GM19452 (cell line): ENCODE results near the gene MYOZ3.

Experiments used
- ATAC-seq: cut with Tn5 transposase; IDR thresholded peaks from one replicate; pipeline ENCODE4 v1.9.1; 2021; ENCODE audit not compliant: unreplicated experiment

The MYOZ3 gene

DNA sequence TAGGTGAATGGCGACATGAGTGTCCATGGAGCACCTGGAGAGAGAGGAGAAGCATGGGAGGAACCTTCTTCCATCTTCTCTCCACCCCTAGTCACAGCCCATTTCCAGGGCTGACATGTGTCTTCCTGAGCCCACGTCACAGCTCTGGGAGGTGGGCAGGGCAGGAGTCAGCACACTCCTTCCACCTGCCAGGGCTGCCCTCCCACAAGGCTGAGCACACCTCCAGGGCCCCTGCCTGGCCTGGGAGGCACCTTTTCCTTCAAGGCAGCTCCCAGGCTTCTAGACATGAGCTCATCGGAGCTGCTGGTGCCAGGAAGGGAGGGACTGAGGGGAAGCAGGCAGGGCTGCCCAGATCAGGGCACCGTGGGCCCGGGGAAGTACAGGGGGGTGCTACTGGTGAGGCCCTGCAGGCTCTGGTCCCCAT lies 34.2 kb upstream of the MYOZ3 start:
- no peak for ATAC-seq

DNA sequence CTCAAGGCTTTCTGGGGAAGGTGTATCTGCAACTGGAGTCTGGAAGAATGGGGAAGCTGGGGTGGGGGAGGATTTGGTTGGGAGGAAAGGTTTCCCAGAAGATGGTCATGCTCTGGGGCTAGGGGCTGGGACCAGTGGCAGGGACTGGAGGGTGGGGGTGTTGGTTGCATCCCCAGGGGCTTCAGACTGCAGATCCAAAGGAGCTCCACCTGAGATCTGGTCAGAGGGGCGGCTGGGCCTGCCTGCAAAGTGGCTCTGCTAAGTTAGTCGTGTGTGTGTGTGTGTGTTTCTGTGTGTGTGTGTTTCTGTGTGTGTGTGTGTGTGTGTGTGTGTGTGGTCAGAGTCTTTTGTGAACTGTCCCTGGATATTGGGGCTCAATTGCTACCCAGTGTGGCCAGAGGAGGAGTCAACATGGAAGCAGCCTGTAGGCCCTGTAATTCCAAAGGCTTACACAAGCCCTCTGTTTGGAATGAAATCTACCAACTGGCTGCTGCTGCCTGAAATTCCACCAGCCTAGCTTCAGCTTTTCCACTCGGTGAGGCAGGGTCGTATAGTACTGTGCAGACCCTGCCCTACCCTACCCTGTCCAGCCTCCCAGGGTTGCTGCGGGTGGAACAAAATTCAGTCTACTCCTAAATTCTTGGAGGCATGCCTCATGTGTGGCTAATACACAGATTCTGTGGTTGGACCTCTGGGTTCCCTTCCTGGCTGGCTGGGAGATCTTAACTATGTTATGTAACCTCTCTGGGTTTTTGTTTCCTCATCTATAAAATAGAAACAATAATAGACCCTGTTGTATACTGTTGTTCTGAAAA lies 33.1 kb upstream of the MYOZ3 start:
- ATAC-seq, result no peak

DNA sequence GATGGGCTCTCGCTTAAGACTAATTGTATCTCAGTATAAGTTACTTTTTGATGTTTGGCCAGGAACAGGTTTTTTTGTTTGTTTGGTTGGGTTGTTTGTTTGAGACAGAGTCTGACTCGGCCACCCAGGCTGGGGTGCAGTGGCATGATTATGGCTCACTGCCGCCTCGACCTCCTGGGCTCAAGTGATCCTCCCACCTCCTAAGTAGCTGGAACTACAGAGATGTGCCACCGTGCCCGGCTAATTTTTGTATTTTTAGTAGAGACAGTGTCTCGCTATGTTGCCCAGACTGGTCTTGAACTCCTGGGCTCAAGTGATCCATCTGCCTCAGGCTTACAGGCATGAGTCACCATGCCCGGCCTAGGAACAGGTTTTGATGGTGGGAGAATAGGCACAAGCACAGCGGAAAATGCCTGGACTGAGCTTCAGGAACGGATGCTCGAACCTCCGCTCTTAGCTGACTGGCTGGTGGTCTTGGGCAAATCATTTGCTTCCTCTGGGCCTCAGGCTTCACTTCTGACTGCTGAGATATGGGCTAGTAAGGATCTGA lies 32.0 kb upstream of the MYOZ3 start:
- ATAC-seq, result no peak

DNA sequence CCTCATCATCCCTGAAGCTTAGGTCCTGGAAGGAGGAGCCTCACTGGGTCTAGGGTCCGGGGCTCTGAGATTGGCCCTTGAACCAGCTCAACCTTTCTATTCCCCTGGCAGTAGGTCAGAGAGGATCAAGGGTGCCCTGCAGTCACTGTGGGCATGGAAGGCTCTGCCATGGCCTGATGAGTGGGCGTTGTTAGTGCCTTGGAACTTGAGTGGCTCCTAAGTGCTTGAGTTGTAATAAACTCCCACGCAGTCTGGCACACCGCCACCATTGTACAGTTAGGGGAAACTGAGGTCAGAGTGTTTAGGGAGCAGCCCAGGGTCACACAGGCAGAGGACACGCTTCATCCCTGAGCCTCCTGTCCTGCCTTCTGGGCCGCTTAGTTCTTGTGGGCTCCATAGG lies 31.0 kb upstream of the MYOZ3 start:
- no peak for ATAC-seq

DNA sequence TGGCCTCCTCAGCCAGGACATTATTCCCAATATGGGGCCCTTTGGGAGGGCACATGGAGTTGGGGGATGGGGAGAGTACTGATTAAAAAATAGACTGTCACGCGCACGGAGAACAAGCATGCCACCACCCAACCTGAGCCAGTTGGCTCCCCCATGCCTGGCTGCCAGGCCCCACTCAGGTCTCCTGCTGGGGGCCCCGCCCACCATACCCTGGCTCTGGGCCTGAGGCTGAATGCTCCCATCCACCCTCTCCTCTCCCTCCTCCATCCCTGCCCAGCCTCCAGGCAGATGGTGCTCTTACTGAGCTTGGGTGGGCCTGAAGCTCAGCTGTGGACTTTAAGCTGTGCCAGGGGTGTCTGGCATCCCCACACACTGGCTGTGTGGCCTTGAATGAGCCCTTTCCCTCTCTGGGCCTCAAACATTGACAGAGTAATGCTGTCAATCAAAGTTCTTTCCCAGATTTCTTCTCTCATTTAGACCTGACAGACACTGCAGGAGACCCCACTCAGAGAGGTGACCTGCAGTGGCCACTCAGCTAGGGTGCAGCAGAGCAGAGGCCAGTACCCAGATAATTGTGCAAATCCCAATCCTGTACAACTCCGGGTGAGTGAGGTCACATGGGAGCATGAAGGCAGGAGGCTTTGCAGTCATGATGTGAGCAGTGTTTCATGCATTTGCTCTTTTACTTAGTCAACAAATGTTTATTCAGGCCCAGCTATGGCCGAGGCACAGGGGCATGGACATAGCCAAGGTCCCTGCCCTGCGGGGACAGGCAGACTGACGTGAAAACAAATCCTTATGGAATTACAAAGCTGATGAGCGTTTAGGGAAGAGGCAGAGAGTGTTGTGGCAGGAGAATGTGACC lies 30.4 kb upstream of the MYOZ3 start:
- no peak for ATAC-seq

DNA sequence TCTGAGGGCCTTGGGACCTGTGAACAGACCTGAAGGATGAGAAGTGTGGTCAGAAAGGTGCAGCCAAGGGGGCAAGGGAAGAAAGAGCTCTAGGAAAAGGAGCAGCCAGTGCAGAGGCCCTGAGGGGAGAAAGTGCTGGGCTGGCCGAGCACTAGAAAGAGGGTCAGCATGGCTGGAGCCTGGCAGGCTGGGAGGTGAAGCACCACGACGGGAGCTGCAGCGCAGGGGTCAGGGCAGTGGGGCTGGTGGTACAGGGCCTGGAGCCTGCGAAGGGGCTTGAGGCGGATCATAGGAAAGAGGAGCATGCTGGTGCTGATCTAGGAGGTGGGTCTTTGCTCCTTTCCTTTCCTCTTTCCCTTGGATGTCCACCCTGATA lies 29.7 kb upstream of the MYOZ3 start:
- no peak for ATAC-seq

DNA sequence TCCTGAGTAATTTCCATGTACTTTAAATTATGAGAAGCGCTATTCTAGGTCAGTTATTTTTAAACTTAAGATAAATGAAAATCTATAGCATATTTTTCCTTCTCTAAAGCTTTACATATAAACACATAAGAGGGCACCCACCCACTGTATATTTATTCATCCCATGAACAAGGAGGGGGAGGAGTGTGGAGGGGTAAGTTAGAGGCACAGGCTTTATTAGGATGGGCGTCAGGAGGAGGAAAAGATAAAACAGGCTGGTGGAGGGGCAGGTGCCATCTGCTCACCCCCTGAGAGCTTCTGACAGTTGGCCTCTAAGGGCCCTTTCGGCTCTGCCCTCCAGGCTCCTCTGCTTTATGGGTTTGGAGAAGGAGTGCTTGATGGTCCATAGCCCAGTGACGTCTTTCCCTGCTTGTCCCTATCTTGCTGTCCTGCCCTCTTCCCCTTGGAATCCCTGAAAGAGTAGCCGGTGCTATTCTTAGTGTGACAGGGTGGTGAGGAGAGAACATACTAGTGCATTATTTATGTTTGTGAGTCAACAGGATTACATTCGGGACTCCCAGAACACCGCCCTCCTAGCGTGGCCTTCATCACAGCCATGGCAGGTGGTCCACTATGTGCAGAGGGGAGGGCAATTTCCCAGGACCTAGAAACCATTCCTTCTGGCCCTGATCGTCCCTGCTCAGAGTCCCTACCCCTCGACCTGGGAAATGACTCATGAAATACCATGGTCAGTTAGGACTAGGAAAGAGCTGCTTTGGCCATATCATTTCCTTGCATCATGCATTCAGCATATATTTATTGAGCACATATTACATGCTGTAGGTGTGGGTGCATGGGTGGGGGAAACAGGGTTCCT lies 28.5 kb upstream of the MYOZ3 start:
- no peak for ATAC-seq

DNA sequence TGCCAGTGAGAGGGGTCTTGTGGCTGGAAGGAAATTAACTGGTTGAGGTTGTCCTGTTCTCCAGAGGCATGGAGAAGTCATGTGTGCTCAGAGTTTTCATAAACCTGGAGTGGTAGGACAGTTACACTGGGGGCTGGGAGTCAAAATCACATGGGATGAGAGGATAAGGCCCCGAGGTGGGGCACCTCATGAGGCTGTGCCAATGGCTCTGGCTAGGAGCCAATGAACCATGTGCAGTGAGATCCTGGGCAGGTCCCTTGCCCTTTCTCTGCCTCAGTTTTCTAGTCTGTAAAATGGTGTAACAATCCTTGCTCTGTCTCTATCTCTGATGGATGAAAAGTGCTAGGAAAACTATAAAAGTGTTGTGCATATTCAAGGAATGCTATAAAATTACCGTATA lies 27.6 kb upstream of the MYOZ3 start:
- no peak for ATAC-seq

DNA sequence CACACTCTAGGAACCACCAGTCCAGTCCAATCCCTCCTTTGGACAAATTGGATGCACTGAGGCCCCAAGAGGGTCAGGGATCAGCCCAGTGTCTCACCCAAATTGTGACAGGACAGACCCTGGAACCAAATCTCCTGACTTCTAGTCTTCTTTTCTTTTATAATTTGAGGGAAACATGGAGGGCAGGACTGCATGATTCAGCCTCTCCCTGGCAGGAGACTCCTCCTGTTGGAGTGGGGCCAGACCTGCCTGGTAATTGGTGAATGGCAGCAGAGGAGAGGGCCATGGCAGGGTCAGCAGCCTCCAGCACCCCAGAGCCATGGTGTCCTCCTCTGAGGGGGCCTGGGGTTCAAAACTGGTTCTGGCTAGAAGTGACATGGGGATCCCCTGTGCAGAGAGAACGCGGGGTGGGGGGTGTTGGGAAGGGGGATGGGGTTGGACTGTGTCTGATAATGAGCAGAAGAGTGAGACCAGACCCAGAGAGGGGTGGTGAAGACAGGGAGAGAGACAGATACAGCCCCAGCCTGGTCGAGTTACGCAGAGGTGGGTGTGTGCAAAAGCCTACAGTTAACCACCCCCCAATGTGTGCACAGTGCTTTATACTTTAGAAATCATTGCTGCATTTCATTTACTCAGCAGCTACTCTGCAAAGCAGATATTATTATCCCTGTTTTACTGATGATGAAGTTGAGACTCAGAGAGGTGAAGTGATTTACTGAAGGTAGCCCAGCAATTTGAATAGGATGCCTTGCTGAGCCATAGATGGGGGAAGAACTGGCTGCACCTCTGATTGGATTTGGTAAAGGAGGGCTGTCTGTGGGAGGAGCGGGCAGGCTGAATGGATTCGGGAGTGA lies 24.4 kb upstream of the MYOZ3 start:
- ATAC-seq, result no peak

DNA sequence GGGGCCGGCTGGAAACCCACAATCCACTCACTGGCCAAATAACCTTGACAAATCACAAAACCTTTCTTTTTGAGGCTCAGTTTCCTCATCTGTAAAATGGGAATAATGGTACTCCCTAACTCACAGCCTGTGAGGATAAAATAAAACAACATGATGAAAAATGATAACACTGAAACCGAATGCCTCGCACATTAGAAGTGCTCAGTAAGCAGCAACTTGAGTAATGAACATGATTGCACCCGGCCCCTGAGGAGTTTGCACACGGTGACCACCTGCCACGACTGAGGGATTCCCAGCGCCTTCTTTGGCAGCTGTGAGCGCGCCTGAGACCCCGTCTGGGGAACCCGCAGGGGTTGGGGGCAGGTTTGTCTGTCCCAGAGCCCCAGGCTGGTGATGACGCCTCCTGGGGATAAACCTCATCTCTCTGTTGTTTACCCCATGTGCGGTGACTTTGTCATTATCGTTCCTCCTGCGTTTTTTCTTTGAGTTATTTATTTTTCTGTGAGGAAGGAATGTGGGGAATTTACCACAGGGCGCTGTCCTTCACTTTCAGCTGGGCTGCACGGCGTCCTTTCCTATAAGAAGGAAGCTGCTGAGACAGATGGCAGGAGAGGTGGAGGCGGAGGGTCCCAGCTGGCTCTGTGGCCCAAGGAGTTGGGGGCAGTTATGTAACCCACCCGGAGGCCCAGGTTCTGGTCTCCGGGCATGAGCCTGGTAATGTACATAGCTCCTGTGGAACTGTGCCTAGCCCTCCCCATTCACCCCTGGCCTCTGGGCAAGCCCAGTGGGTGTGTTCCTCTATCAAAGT lies 23.6 kb upstream of the MYOZ3 start:
- no peak for ATAC-seq

DNA sequence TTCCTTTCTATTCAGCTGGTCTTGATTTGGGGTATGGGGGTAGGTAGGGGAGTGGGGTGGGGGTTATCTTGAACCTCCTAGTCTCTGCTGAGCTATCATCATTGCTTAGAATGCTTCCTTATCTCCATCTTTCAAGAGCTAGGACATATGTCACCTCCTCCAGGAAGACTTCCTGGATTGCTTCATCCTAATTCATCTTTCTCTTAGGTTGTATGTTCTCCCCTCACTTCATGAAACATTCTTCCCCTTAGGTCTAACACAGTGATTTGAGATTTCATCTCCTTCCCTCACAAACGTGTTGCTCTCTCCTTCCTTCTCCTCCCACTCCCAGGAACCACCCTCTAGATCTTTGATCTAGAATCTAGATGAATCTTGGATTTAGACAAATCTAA lies 23.0 kb upstream of the MYOZ3 start:
- ATAC-seq, result no peak

DNA sequence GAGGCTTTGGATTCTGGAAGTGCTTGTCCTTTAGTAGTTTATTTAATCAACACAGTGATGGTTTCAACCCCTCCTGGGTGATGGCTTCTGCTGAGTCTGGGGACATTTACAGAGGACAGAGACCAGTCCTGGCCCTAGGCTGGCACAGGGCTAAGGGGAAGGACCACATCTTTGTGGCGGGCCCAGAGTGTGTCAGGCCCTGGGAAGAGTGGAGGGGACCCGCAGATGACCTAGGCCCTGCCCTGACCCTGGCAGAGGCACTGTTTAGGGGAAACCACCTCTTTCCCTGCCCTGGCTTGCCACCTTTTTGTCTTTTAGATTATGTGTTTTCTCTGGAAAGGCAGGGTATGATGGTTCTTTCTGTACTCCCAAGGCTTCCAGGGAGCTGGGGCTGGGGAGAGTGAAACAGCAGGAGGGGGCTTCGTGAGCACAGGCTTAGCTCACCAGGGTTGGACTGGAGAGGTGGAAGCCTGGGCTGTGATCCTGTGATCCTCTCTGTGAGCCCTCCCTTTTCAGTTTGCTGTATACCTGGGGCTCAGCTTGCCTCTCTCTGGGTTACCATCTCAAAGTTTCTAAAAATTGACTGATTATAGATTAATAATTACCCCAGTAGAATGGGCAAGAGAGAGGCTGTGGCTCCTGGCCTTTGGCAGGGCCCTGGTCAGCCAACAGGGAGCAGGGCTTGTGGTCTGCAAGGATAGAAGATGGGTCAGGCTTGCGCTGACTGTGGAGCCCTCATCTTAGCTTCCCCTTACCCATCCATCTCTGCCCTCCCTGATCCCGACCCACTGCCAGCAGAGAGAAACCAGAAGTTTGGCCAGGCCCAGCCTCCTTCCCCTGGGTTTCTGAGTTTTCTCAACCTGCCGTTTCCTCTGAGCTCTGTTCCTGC lies 22.3 kb upstream of the MYOZ3 start:
- ATAC-seq, result no peak

DNA sequence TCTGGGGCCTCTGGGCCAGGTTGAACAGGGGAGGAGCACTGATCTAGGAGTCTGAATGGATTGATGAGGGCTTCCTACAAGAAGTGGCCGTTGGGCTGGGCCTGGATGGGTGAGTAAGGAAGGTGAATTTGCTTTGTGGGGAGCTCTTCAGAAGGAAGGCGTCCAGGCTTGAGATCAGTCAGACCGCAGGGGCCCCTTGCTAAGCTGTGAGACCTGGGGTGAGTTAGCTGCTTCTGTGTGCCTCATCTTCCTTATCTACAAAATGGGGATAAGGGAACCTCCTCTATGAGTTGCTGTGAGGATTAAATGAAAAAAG lies 21.7 kb upstream of the MYOZ3 start:
- no peak for ATAC-seq

DNA sequence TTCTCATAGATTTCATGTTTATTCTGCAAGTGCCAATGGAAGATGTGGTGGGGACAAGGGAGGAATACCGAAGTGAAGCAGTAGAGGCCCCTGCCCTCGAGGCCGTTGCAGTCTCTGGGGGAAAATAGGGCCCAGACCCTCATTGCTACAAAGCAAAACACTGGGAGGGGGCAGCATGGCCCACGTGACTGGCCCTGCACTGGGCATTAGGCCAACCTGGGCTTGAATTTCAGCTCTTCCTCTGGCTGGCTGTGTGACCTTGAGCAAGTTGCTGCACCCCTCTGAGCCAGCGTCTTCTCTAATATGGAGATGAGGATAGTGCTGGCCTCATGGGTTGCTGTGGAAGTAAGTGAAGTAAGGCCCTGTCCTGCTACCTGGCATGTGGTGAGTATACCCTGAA lies 21.3 kb upstream of the MYOZ3 start:
- no peak for ATAC-seq

DNA sequence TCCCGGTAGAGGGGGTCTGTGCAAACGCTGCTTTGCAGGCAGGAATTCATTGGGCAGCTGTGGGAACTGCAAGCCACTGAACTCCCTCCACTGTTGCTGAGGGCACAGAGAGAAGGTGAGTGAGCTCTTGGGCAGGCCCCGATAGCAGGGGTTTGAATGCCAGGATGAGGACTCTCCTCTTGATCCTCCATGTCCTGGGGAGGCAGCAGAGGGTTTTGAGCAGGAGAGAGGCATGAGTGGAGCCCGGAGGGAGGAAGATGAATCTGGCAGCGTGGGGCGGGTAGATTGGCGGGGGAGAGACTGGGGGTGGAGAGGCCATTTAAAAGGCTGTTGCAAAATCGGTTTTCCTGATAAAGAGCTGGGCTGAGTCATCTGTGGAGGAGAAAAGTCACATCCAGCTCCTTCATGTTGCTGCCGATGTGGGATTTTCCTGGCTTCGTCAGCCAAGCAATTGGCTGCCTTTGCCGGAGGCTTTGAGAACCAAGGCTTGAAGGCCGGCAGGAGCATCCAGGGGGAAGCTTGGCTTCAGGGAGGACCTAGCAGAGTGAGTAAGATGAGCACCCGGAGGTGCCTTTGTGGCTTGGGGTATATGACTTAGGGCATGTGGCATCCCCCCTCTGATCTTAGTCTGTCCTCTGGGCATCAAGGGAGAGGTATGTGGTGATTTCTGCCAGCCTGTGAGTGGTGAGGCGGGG lies 20.6 kb upstream of the MYOZ3 start, which contains the start of gene SYNPO:
SYNPO (plus strand) TSS at position 350 of the 695 bp plus-strand sequence. CDS start 7,616 bp downstream, outside the sequence.
- no peak for ATAC-seq

DNA sequence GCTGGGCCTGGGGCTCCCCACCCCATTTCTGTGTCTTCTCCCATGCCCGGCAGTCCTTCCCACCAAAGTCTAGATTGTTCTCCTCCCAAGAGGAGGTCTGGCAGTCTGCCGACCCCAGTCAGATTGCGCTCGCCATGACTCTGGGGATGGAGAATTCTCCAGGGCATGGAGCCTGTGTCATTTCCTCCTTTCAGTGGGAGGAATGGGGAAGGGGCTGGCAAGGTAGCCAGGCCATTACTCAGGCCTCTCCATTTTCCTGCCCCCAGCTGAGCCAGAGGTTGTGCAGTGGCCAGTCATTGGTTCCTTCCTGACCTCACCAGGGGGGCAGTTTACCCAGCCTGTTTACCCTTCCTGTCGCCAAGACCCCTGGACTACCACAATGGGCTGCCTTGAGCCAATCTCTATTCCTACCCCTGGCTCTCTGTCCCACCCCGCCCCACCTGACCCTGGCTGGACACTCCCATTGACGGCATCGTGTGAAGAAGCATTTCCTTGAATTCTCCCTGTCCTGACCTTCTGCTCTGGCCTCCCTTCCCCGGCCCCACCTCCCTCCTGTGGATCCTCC lies 20.0 kb upstream of the MYOZ3 start:
- no peak for ATAC-seq

DNA sequence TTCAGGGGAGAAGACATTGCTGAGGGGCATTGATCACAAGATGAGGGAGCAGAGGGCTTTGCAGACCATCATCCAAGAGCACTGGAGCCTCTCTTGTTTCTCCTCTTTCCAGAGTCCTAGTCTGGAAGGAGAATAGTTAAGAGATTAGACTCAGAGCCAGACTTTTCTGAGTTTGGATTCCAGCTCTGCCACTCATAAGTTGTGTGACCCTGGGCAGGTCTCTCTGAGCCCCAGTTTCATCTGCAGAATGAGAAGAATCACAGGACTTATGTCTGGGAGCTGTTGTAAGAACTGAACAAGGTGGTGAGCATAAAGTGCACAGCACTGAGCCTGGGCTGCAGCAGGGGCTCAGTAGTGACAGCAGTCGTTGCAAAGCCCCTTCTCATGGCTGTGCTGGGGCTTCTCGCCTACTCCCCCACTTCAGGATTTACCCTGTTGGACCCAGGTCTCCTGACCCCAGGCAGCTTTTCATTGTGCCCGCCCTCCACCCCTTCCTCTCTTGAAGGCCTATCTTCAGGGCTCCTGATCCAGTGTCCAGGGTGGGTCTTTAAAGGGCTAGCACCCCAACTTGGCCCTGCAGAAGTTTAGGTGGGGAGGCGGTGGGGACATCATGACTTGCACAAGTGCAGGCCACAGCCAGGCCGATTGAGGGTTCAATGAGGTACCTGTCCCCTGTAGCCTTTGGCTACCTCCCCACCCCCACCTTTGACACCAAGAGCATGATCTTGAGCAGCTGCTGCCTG lies 19.1 kb upstream of the MYOZ3 start:
- ATAC-seq, result no peak
